Islet of Langerhans (tissue), 1 donor: ENCODE measurements around the gene TRAF3.
"Not testable (repeated sequence)": the region's sequence is repeated elsewhere in the genome, so short reads cannot be mapped to it uniquely, and the experiment has no call there.

Experiments
- FAIRE-seq: peaks from one replicate; lab custom pipeline; 2011; peaks lifted over from hg19 to GRCh38; lab: Jason Lieb, UNC

The TRAF3 gene

DNA sequence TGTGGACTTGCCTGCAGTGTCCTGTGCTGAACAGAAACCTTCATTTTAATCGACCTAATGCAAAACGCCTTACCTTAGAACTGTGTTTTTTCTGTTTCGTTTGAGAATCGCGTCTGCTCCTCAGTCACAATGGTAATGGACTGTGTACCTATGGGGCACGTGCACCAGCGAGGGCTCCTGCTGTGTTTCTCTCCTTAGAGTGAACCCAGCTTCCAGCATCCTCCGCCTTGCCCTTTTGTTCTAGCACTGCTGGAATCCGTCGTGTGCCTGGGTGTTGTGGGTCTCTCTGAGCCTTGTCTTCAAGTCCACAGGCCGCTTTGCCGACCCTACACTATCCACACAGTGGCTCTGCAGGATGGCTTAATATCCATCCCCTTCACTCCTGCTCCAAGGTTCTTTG lies 148.9 kb downstream of the TRAF3 start:
- no peak for FAIRE-seq

DNA sequence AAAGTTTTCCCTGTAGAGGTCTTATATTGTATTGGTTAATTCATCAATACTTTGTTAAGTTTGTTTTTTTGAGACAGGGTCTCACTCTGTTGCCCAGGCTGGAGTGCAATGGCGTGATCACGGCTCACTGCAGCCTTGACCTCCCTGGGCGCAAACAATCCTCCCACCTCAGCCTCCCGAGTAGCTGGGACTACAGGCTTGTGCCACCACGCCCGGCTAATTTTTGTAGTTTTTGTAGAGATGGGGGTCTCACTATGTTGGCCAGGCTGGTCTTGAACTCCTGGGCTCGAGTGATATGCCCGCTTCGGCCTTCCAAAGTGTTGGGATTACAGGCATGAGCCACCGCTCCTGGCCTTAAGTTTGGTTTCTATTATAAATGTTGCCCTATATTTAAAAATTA lies 149.6 kb downstream of the TRAF3 start:
- FAIRE-seq = not testable (repeated sequence)

- no peak for FAIRE-seq
These were observed 150.2 kb downstream of the TRAF3 start for GRCh38 chr14:102927346-102927877.

DNA sequence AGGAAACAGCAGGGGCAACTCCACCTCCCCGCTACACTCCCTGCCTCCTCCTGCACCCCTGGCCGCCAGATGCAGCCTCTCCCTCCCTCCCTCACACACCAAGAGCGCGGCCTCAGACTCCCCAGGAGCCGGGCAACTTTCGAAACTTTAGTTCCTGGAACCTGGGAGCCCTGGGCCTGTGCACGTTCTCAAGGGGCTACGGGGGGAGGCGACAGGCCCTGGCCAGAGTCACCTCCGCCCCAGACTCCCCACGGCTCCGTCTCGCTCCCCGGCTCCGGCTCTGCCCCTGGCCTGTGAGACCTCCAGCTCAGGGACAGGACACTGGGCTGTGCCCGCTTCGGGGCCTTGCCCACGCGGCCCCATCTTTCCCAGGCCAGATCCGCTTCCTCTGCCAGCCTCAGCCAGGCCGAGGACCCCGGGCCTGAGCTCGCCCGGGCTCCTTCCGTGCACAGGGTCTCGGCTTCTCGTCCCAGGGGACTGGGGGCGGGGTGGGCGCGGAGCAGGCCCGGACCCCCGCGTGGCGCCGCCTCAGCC lies 150.7 kb downstream of the TRAF3 start:
- FAIRE-seq = no peak

DNA sequence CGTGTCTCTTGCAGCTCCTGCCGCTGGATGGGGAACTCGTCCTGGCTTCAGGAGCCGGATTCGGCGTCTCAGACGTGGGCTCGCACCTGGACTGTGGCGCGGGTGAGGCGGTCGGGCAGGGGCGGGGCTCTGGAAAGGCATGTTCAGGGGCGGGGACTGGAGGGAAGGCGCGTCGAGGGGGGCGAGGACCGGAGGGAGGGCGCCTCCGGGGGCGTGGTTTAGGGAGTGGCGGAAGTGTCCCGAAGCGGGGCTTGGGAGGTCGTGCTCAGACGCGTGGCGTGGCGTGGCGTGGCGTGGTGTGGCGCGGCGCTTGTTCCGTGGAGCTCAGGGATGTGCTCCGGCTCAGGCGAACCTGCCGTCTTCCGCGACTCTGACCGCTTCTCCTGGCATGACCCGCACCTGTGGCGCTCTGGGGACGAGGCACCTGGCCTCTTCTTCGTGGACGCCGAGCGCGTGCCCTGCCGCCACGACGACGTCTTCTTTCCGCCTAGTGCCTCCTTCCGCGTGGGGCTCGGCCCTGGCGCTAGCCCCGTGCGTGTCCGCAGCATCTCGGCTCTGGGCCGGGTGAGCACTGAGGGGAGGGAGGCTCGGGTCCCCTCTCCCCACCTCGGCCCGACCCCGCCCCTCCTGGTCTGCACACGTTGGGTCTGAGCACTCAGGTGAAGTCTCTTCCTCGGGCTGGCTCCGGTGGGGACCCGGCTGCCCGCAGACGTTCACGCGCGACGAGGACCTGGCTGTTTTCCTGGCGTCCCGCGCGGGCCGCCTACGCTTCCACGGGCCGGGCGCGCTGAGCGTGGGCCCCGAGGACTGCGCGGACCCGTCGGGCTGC lies 151.4 kb downstream of the TRAF3 start:
- FAIRE-seq = no peak

GRCh38 chr14:102929241-102930137 lies 152.2 kb downstream of the TRAF3 start:
- FAIRE-seq = no peak

DNA sequence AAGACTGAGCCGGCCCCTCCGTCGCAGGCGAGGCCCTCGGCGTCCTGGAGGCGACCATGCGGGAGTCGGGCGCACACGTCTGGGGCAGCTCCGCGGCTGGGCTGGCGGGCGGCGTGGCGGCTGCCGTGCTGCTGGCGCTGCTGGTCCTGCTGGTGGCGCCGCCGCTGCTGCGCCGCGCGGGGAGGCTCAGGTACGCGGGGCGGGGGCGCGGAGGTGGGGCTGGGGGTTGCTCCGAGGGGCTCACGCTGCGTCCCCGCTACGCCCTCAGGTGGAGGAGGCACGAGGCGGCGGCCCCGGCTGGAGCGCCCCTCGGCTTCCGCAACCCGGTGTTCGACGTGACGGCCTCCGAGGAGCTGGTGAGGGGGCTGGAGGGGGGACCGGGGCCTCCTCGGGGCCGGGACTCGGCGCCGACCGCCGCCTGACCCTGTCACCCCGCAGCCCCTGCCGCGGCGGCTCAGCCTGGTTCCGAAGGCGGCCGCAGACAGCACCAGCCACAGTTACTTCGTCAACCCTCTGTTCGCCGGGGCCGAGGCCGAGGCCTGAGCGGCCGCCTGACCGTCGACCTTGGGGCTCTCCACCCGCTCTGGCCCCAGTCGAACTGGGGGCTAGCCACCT lies 153.0 kb downstream of the TRAF3 start:
- FAIRE-seq = no peak

DNA sequence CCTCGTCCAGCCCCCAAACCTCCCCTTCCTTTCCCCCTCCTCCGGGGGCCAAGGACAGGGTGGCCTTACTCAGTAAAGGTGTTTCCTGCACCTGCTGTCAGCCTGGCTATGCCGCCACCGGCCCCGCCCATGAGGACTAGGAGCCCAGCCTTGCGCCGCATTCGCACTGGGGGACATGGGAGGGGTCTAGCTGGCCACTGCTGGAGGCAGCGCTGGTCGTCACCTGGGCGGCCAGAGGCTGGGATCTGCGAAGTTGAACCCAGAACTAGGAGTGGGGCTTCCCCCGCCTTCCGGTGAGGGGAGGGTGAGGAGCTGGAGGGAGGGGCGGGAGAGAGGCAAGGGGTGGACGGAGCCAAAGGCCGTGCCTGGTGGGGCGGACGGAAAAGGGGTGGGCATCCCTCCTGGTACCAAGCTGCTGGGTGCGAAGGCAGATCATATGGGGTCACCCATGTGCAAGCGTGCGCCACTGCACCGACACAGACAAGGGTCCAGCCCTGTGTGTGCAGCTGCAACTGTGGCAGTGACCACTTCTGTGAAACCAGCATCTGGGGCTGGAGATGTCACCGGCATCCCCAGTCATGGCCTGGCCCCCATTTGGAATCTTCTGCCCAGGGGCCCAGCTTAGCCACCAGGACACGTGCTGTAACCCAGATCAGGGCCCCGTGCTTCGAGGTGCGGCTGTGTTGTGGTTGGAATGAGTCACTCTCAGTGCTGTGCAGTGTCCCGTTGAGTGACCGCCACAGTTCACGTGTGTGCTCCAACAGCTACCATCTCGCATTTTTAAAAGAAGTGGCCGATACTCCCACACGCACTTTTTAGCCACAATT lies 153.7 kb downstream of the TRAF3 start:
- FAIRE-seq = no peak

GRCh38 chr14:102931580-102932285 lies 154.5 kb downstream of the TRAF3 start:
- FAIRE-seq = no peak

- FAIRE-seq = no peak
These were observed 155.4 kb downstream of the TRAF3 start for GRCh38 chr14:102932484-102933248.

DNA sequence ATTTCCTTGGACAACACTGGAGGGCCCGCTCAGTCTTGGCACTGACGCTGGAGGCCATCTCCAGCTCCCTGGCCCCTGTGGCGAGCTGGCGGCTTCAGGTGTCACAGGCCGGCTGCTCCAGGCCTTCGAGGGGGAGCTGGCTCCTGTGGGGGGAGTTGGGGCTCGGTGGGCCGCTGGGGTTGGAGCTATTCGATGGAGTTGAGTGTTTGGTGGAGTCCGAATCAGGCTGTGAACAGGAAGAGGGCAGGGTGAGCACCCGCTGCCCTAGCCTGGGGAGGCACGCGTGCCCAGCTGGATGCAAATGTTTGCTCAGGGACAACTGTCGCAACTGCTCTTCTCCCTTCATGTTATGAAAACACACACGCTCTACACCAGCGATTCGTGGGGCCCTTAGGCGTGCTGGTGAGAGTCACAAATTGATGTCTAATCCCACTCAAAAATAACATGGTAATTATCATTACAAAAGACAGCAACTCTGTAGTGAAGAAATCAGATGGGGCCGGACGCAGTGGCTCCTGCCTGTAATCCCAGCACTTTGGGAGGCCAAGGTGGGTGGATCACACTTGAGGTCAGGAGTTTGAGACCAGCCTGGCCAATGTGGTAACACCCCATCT lies 156.5 kb downstream of the TRAF3 start:
- no peak for FAIRE-seq

DNA sequence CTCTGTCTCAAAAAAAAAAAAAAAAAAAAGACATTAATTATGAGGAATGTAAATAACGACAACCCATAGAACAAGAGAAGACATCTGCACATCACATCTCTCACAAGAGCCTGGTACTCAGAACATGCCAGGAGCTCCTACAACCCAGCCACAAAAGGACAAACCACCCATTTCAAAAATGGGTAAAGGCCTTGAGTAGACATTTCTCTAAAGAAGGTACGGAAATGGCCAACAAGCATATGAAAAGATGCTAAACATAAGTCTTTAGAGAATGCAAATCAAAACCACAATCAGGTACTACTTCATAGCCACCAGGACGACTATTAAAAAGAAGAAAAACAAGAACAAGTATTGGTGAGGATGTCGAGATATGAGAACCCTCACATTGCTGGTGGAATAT lies 158.5 kb downstream of the TRAF3 start:
- no peak for FAIRE-seq

- no peak for FAIRE-seq
These were observed 160.3 kb downstream of the TRAF3 start for GRCh38 chr14:102937331-102938175.

DNA sequence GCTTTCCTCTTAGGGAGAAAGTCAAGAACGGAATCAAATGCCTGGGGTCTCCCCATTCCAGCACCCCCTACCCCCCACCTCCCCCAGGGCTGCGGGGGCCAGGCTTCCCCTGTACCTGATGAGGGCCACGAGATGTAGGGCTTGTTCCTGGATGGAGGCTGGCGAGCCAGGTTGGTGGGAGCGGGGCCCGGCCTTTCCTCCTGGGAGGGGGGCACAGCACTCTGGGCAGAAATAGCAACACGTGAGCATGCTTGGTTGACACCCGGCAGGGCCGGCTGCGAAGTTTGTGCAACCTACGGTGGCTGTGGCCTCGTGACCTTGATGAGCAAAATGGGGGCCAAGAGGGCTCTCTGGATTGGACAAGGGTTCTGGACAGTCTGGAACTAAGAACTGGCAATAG lies 160.9 kb downstream of the TRAF3 start:
- FAIRE-seq = no peak

- no peak for FAIRE-seq
These were observed 162.1 kb downstream of the TRAF3 start for GRCh38 chr14:102939329-102939728.

GRCh38 chr14:102939820-102940561 lies 162.7 kb downstream of the TRAF3 start:
- no peak for FAIRE-seq

- no peak for FAIRE-seq
These were observed 163.6 kb downstream of the TRAF3 start for GRCh38 chr14:102940729-102941362.
